GM12878 (cell line): ENCODE data around the gene MYO16. TPM values are rescaled to one million over a fixed set of nuclear protein-coding genes. Genes with fewer than 3 reads are reported as not detected.

Experiments used
- ATAC-seq: fragments of 200-7000 bp; cut with Tn5 transposase; 3 replicates; pipeline ENCODE4 v1.9.1; 2020; ENCODE audit warnings: mild to moderate bottlenecking, moderate library complexity
- BruUV-seq: library from RNA; stranded (reverse); fragments of 400-500 nt; replicated peaks from 2 replicates; lab custom pipeline; 2021; lab: Mats Ljungman, UMichigan
- CTCF ChIA-PET: fragments of 300-600 bp; sonication (Branson Sonifier 250); formaldehyde crosslinking; extraction: SDS; loops from one replicate; lab custom pipeline; 2021; ENCODE audit warnings: inconsistent platforms; lab: Yijun Ruan, JAX
- POLR2A ChIA-PET: fragments of 350-600 bp; formaldehyde crosslinking; extraction: SDS; loops from one replicate; lab custom pipeline; 2021; ENCODE audit warnings: inconsistent platforms; lab: Charles Lee
- RAD21 ChIA-PET: fragments of 300-600 bp; sonication (Branson Sonifier 250); formaldehyde crosslinking; loops from one replicate; lab custom pipeline; 2023; ENCODE audit warnings: antibody characterized with exemption; ENCODE audit not compliant: unreplicated experiment; lab: Charles Lee
- SMC1A ChIA-PET: fragments of 300-600 bp; sonication (Branson Sonifier 250); formaldehyde crosslinking; loops from one replicate; lab custom pipeline; 2023; ENCODE audit not compliant: unreplicated experiment, uncharacterized antibody; lab: Charles Lee
- DNase-seq: peaks from one replicate; pipeline ENCODE4 v3.0.0-alpha.2; 2011; ENCODE audit warnings: low read depth, low spot score
- FAIRE-seq: peaks from 3 replicates; lab custom pipeline; 2011; peaks lifted over from hg19 to GRCh38; lab: Jason Lieb, UNC
- H2AFZ ChIP-seq: 2 replicates; pipeline ENCODE4 v1.6.0; 2011; ENCODE audit warnings: low read depth, low read length, control low read depth; ENCODE audit not compliant: control insufficient read depth
- H3K27ac ChIP-seq: 2 replicates; pipeline ENCODE4 v1.5.1; 2011; ENCODE audit warnings: control low read depth; ENCODE audit not compliant: control insufficient read depth, insufficient read depth
- H3K27me3 ChIP-seq, 2 experiments: replicated peaks in 1 of 2; 2 replicates each; pipeline versions ENCODE4 v1.6.0 to v1.6.1; 2011; ENCODE audit warnings: low read length in 1 of 2; ENCODE audit not compliant: control insufficient read depth in 2 of 2, insufficient read depth in 2 of 2
- H3K36me3 ChIP-seq, 2 experiments: 2 replicates each; pipeline ENCODE4 v1.5.1; 2011; ENCODE audit warnings: low read length in 1 of 2; ENCODE audit not compliant: control insufficient read depth in 2 of 2, insufficient read depth in 2 of 2
- H3K4me1 ChIP-seq: 2 replicates; pipeline ENCODE4 v1.6.1; 2011; ENCODE audit warnings: mild to moderate bottlenecking, low read length, moderate library complexity, mixed read lengths; ENCODE audit not compliant: control insufficient read depth, insufficient read depth
- H3K4me2 ChIP-seq: 2 replicates; pipeline ENCODE4 v1.6.0; 2011; ENCODE audit warnings: control low read depth; ENCODE audit not compliant: control insufficient read depth, insufficient read depth
- H3K4me3 ChIP-seq: fragments of 200-600 bp; sonication (generic); 2 replicates; pipeline ENCODE4 v1.5.1; 2016
- H3K79me2 ChIP-seq: 2 replicates; pipeline ENCODE4 v1.6.0; 2011; ENCODE audit warnings: low read length; ENCODE audit not compliant: control insufficient read depth, insufficient read depth
- H3K9ac ChIP-seq: 2 replicates; pipeline ENCODE4 v1.8.0; 2011; ENCODE audit warnings: low read length, control low read depth, mixed read lengths; ENCODE audit not compliant: control insufficient read depth, insufficient read depth
- H3K9me3 ChIP-seq: replicated peaks from 3 replicates; pipeline ENCODE4 v1.5.1; 2011; ENCODE audit warnings: mild to moderate bottlenecking, low read length; ENCODE audit not compliant: control insufficient read depth, insufficient read depth
- H4K20me1 ChIP-seq: 2 replicates; pipeline ENCODE4 v1.6.0; 2011; ENCODE audit not compliant: control insufficient read depth, insufficient read depth
- CEBPB ChIP-seq, 2 experiments: fragments of 150-350 bp in 1 of 2; IDR thresholded peaks; 2 replicates each; pipeline ENCODE4 v1.6.1; 2012 to 2014; ENCODE audit warnings: low read depth in 2 of 2, low read length in 2 of 2, borderline replicate concordance in 1 of 2, inconsistent platforms in 1 of 2
- NFXL1 ChIP-seq: fragments of 450-650 bp; IDR thresholded peaks from 2 replicates; pipeline ENCODE4 v1.6.1; 2017; ENCODE audit warnings: antibody characterized with exemption, mild to moderate bottlenecking, borderline replicate concordance
- NFYB ChIP-seq: IDR thresholded peaks from 2 replicates; pipeline ENCODE4 v1.6.1; 2011; ENCODE audit warnings: low read depth, mild to moderate bottlenecking, low read length, improper control_type of control experiment, moderate library complexity; ENCODE audit not compliant: insufficient read depth
- NRF1 ChIP-seq: conservative IDR thresholded peaks from 2 replicates; pipeline ENCODE4 v1.6.1; 2011; ENCODE audit warnings: mild to moderate bottlenecking, low read depth, low read length, improper control_type of control experiment
- SMC3 ChIP-seq: IDR thresholded peaks from 2 replicates; pipeline ENCODE4 v1.6.1; 2011; ENCODE audit warnings: low read length, improper control_type of control experiment, borderline replicate concordance
- ZNF217 ChIP-seq: fragments of 450-650 bp; IDR thresholded peaks from 2 replicates; pipeline ENCODE4 v1.6.1; 2017; ENCODE audit warnings: antibody characterized with exemption, mild to moderate bottlenecking
- WGBS: methylation state at CpG from one replicate; pipeline ENCODE4 v1.1.6; 2016; ENCODE audit warnings: low lambda C conversion rate; ENCODE audit not compliant: insufficient replicate concordance, insufficient coverage; ENCODE audit errors: missing lambda C conversion rate; 5-methylcytosine and 5-hydroxymethylcytosine counted together
- in situ Hi-C: fragments of 300-500 bp; cut with MboI; formaldehyde crosslinking; loops from 9 replicates; pipeline ENCODE4 v1.14.3; 2018; ENCODE audit warnings: mixed read lengths
- intact Hi-C: fragments of 100-400 bp; cut with micrococcal nuclease; formaldehyde crosslinking; loops from one replicate; pipeline ENCODE4 v1.14.2; 2022; ENCODE audit not compliant: unreplicated experiment
- polyA plus RNA-seq, 11 experiments: library from polyadenylated mRNA; depleted of rRNA in 4 of 11; unstranded in 6 of 11; stranded (reverse) in 5 of 11; fragments of >200 nt; fragmentation: Nextera tagmentation in 4 of 11; fragmentation: Illumina TruSeq in 1 of 11; extraction: Ambion mirVana in 4 of 11; extraction: Trizol in 1 of 11; gene quantifications; 1 replicate in 1 of 11; 2 replicates in 10 of 11; pipeline versions ENCODE4 v1.2.1 to v1.2.3, GENCODE V29; 2011 to 2016; ENCODE audit warnings: inconsistent platforms in 2 of 11, missing spikeins in 2 of 11, low read depth in 1 of 11
- total RNA-seq, 4 experiments: library from RNA; depleted of rRNA in 3 of 4; stranded (reverse); fragments of >200 nt in 3 of 4; fragmentation: Illumina TruSeq in 1 of 4; extraction: Trizol in 1 of 4; gene quantifications; 2 replicates each; pipeline versions ENCODE4 v1.2.1 to v1.2.3, GENCODE V29; 2013 to 2021
- TF ChIP-seq, protein P1 (sequence below): IDR thresholded peaks from 2 replicates; pipeline ENCODE4 v1.6.1; 2011; ENCODE audit warnings: low read depth, mild to moderate bottlenecking, low read length, moderate library complexity, borderline replicate concordance; ENCODE audit errors: extremely low read depth
- TF ChIP-seq, protein P2 (sequence below): IDR thresholded peaks from 2 replicates; pipeline ENCODE4 v1.6.1; 2012; ENCODE audit warnings: improper control_type of control experiment, low read depth, low read length; ENCODE audit not compliant: insufficient replicate concordance

MYO16 gene
- total and polyA plus RNA-seq, 10 of the 15 experiments (the other 5 are each of a cell fraction or from before 2014, with no cell fraction given) = under 0.01 to 1.7 (median 0.05) TPM; not detected in 4

DNA sequence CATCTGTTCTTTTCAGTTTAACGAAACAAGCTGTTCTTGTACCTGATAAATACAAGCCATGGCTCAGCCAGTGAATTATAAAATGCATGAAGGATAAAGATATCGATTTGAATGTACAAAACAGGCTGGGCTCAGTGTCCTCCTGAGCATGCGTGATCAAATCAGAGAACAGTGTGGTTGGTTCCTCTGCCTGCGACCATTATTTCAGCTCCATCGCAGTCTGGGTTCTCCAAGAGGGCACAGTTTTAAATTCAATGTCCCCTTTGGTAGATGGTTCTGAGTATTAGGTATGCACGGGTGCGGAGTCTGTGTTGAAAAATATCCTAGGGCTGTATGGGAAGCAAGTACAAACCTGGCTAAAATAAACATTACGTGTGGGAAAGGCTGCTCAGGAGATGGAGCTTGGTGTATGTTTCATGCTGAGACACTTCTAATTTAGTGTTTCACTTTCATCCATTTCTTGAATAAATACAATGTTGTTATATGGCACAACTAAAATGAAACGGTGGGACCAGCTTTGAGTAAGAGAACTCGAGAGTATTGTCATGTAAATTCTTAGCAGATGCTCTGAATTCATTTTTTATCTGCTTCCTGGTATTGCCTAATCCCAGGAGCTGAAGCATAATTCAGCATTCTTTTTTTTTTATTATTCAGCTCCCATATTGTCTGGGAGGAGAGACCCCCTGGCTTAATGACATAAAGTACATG is 458.7 kb downstream of the MYO16 start:
- Histone ChIP-seq H4K20me1 (no peaks in the 10 kb centered on the region), H3K4me1 (no peaks in the 10 kb centered on the region), H3K4me3 (no peak overlapping the region), H3K27ac (no peak overlapping the region), H3K9ac (no peak overlapping the region), H3K27me3 (no peaks in the 10 kb centered on the region), H2AFZ (no peak overlapping the region), H3K36me3 (no peaks in the 10 kb centered on the region), H3K9me3 (no peaks in the 10 kb centered on the region), H3K79me2 (no peaks in the 10 kb centered on the region), H3K4me2 (no peak overlapping the region)
- CTCF ChIA-PET = interaction anchor here (0.7 to 0.9 kb wide), 2 partner anchors 914 to 1290 kb away, joined by 3 read pairs; no protein-coding TSS in a partner anchor
- TF ChIP-seq SMC3 = no peak
- no peak for TF ChIP-seq NFXL1
- TF ChIP-seq ZNF217 = no peak
- no peak for TF ChIP-seq CEBPB (IDR thresholded peaks at IDR 0.05; ENCODE audit: borderline replicate concordance in 1 of 2, low read depth in 2 of 2, low read length in 2 of 2)
- TF ChIP-seq, protein P1, sequence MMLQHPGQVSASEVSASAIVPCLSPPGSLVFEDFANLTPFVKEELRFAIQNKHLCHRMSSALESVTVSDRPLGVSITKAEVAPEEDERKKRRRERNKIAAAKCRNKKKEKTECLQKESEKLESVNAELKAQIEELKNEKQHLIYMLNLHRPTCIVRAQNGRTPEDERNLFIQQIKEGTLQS = no peak
- TF ChIP-seq, protein P2, sequence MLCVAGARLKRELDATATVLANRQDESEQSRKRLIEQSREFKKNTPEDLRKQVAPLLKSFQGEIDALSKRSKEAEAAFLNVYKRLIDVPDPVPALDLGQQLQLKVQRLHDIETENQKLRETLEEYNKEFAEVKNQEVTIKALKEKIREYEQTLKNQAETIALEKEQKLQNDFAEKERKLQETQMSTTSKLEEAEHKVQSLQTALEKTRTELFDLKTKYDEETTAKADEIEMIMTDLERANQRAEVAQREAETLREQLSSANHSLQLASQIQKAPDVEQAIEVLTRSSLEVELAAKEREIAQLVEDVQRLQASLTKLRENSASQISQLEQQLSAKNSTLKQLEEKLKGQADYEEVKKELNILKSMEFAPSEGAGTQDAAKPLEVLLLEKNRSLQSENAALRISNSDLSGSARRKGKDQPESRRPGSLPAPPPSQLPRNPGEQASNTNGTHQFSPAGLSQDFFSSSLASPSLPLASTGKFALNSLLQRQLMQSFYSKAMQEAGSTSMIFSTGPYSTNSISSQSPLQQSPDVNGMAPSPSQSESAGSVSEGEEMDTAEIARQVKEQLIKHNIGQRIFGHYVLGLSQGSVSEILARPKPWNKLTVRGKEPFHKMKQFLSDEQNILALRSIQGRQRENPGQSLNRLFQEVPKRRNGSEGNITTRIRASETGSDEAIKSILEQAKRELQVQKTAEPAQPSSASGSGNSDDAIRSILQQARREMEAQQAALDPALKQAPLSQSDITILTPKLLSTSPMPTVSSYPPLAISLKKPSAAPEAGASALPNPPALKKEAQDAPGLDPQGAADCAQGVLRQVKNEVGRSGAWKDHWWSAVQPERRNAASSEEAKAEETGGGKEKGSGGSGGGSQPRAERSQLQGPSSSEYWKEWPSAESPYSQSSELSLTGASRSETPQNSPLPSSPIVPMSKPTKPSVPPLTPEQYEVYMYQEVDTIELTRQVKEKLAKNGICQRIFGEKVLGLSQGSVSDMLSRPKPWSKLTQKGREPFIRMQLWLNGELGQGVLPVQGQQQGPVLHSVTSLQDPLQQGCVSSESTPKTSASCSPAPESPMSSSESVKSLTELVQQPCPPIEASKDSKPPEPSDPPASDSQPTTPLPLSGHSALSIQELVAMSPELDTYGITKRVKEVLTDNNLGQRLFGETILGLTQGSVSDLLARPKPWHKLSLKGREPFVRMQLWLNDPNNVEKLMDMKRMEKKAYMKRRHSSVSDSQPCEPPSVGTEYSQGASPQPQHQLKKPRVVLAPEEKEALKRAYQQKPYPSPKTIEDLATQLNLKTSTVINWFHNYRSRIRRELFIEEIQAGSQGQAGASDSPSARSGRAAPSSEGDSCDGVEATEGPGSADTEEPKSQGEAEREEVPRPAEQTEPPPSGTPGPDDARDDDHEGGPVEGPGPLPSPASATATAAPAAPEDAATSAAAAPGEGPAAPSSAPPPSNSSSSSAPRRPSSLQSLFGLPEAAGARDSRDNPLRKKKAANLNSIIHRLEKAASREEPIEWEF = no peak
- TF ChIP-seq NFYB = no peak
- TF ChIP-seq NRF1 = no peak
- no peak for ATAC-seq
- intact Hi-C loops = no loop called here
- 35% methylated on average over 10 of the region's 10 CpGs for WGBS
- BruUV-seq = no TSS peak
- in situ Hi-C loops = no loop called here
- SMC1A ChIA-PET = interaction anchor here (0.9 kb wide), 1 partner anchor 13 kb away, joined by 3 read pairs; no protein-coding TSS in a partner anchor
- POLR2A ChIA-PET = no interaction called here
- RAD21 ChIA-PET = no interaction called here
- DNase-seq = no peak
- no peak for FAIRE-seq
